GM23338 (cell line): ENCODE data around the gene FBXW7.

Experiments used
- EZH2 ChIP-seq: fragments of 200-600 bp; sonication (generic); IDR thresholded peaks from one replicate; pipeline ENCODE4 v1.8.0; 2017; ENCODE audit warnings: antibody characterized with exemption, mild to moderate bottlenecking, low read depth; ENCODE audit not compliant: unreplicated experiment
- EZH2phosphoT487 ChIP-seq: fragments of 200-600 bp; sonication (generic); IDR thresholded peaks from one replicate; pipeline ENCODE4 v1.8.1; 2018; ENCODE audit warnings: antibody characterized with exemption; ENCODE audit not compliant: unreplicated experiment
- JUNB ChIP-seq: IDR thresholded peaks from one replicate; pipeline ENCODE4 v1.6.1; 2016; ENCODE audit warnings: antibody characterized with exemption; ENCODE audit not compliant: unreplicated experiment
- POLR2AphosphoS5 ChIP-seq: IDR thresholded peaks from 2 replicates; pipeline ENCODE4 v1.6.1; 2016; ENCODE audit warnings: antibody characterized with exemption, low read depth
- TF ChIP-seq, protein P1 (sequence below), 2 experiments: fragments of 200-600 bp in 1 of 2; sonication (generic) in 1 of 2; conservative IDR thresholded peaks; 2 replicates each; pipeline versions ENCODE4 v1.5.1 to v1.6.1; 2016 to 2017; ENCODE audit warnings: antibody characterized with exemption in 2 of 2, low read depth in 2 of 2, mild to moderate bottlenecking in 2 of 2, moderate library complexity in 1 of 2

DNA sequence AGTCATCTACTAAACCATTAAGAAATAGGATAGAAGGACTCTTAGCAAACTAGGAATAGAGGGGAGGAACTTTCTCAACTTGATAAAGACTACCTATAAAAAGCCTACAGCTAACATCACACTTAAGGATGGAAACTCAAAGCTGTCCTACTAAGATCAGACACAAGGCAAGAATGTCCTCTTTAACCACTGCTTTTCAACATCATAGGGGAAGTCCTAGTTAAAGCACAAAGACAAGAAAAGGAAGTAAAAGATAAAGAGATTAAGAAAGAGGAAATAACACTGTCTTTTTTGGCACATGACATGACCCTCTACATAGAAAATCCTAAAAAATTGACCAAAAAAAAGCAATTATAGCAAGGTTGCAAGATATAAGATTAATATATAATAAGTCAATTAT, 136.6 kb downstream of the FBXW7 start:
- TF ChIP-seq, protein P1, sequence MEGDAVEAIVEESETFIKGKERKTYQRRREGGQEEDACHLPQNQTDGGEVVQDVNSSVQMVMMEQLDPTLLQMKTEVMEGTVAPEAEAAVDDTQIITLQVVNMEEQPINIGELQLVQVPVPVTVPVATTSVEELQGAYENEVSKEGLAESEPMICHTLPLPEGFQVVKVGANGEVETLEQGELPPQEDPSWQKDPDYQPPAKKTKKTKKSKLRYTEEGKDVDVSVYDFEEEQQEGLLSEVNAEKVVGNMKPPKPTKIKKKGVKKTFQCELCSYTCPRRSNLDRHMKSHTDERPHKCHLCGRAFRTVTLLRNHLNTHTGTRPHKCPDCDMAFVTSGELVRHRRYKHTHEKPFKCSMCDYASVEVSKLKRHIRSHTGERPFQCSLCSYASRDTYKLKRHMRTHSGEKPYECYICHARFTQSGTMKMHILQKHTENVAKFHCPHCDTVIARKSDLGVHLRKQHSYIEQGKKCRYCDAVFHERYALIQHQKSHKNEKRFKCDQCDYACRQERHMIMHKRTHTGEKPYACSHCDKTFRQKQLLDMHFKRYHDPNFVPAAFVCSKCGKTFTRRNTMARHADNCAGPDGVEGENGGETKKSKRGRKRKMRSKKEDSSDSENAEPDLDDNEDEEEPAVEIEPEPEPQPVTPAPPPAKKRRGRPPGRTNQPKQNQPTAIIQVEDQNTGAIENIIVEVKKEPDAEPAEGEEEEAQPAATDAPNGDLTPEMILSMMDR (conservative IDR thresholded peaks at IDR 0.05; ENCODE audit: low read depth in 2 of 2), result no peak
- no peak for TF ChIP-seq JUNB
- TF ChIP-seq POLR2AphosphoS5, result no peak
- TF ChIP-seq EZH2phosphoT487, result no peak
- TF ChIP-seq EZH2, result no peak
